Right renal cortex interstitium (tissue), 3 donors: ENCODE measurements around the gene HDAC3. TPM values are rescaled to one million over a fixed set of nuclear protein-coding genes. Genes with fewer than 3 reads are reported as not detected.

Source experiments
- DNase-seq, 3 donors: peaks; one replicate each; pipeline ENCODE4 v3.0.0-alpha.2; 2013; ENCODE audit warnings: low read depth in 3 of 3, low spot score in 2 of 3
- polyA plus RNA-seq, 3 donors: library from polyadenylated mRNA; unstranded; fragments of 120-200 nt; gene quantifications; one replicate each; pipeline ENCODE4 v1.2.1, GENCODE V29; 2013; ENCODE audit not compliant: insufficient read length in 3 of 3

Gene HDAC3
- 100 to 1,000 TPM in 1 of 3 donors, 10 to 100 TPM in 2; 95.4 to 100 (median 96.6) TPM for polyA plus RNA-seq

- peak; percentile 65 to 79 (median 75) for DNase-seq
Measured at GRCh38 chr5:141636413-141637122, at the start of gene HDAC3, which contains the start of gene RELL2. Gene HDAC3 (minus strand): TSS chr5:141636849. CDS start chr5:141636790, 59 bp downstream. Gene RELL2 (plus strand): TSS chr5:141636997. CDS start chr5:141638226, 1,229 bp downstream.

- no peak for DNase-seq
Measured at GRCh38 chr5:141685591-141685990, 48.9 kb upstream of the HDAC3 start.

- DNase-seq, result no peak
Measured at GRCh38 chr5:141683596-141684141, 47.0 kb upstream of the HDAC3 start.

GRCh38 chr5:141681695-141682641 lies 45.3 kb upstream of the HDAC3 start, which contains the start of gene ARAP3:
Gene ARAP3 (minus strand): TSS chr5:141682230. CDS start chr5:141680486, 1,744 bp downstream.
- peak in 1 of 3 donors; percentile 47 for DNase-seq

GRCh38 chr5:141681295-141681694 lies 44.6 kb upstream of the HDAC3 start:
- no peak for DNase-seq

- no peak for DNase-seq
Measured at GRCh38 chr5:141680751-141681201, 44.1 kb upstream of the HDAC3 start.

- DNase-seq, result no peak
Measured at GRCh38 chr5:141680178-141680577, 43.5 kb upstream of the HDAC3 start.

- DNase-seq, result no peak
Measured at GRCh38 chr5:141677415-141677814, 40.8 kb upstream of the HDAC3 start.

- no peak for DNase-seq
Measured at GRCh38 chr5:141675672-141676071, 39.0 kb upstream of the HDAC3 start.

- DNase-seq, result no peak
Measured at GRCh38 chr5:141674747-141675146, 38.1 kb upstream of the HDAC3 start.

GRCh38 chr5:141672841-141673813 lies 36.5 kb upstream of the HDAC3 start:
- no peak for DNase-seq

- no peak for DNase-seq
Measured at GRCh38 chr5:141672071-141672840, 35.6 kb upstream of the HDAC3 start.

- DNase-seq, result no peak
Measured at GRCh38 chr5:141669520-141669919, 32.9 kb upstream of the HDAC3 start.

GRCh38 chr5:141668601-141669265 lies 32.1 kb upstream of the HDAC3 start:
- DNase-seq, result no peak

- no peak for DNase-seq
Measured at GRCh38 chr5:141665995-141666940, 29.6 kb upstream of the HDAC3 start.

- DNase-seq, result no peak
Measured at GRCh38 chr5:141664733-141665461, 28.2 kb upstream of the HDAC3 start.

GRCh38 chr5:141663506-141663905 lies 26.9 kb upstream of the HDAC3 start:
- no peak for DNase-seq
